Cardiac muscle cell (in vitro differentiated cells and primary cell): Measurements from ENCODE around the gene BLTP2. TPM values are rescaled to one million over a fixed set of nuclear protein-coding genes. Genes with fewer than 3 reads are reported as not detected.

Source experiments
- DNase-seq, 2 donors: peaks; one replicate each; pipeline versions ENCODE4 v3.0.0 to v3.0.0-alpha.2; 2010 to 2017; ENCODE audit warnings: low read depth in 1 of 2, low spot score in 1 of 2
- H3K27ac ChIP-seq: fragments of 200-600 bp; sonication (generic); 2 replicates; pipeline ENCODE4 v1.5.1; 2016
- H3K27me3 ChIP-seq: fragments of 200-600 bp; sonication (generic); 2 replicates; pipeline ENCODE4 v1.6.0; 2016; ENCODE audit warnings: control low read depth
- H3K36me3 ChIP-seq: fragments of 200-600 bp; sonication (generic); 2 replicates; pipeline ENCODE4 v1.5.1; 2016; ENCODE audit warnings: control low read depth
- H3K4me1 ChIP-seq: fragments of 200-600 bp; sonication (generic); 2 replicates; pipeline ENCODE4 v1.8.1; 2017; ENCODE audit warnings: low read depth, mild to moderate bottlenecking, mixed run types
- H3K4me3 ChIP-seq: fragments of 200-600 bp; sonication (generic); 2 replicates; pipeline ENCODE4 v1.5.1; 2016; ENCODE audit warnings: mild to moderate bottlenecking
- H3K9me3 ChIP-seq: fragments of 200-600 bp; sonication (generic); 2 replicates; pipeline ENCODE4 v1.5.1; 2017; ENCODE audit warnings: low read depth, mild to moderate bottlenecking, control low read depth
- polyA plus RNA-seq: library from polyadenylated mRNA; unstranded; fragments of >200 nt; fragmentation: Nextera tagmentation; extraction: Ambion mirVana; gene quantifications from 2 replicates; pipeline ENCODE4 v1.2.1, GENCODE V29; 2016
- total RNA-seq: library from RNA; depleted of rRNA; stranded (reverse); fragments of >200 nt; gene quantifications from 2 replicates; pipeline ENCODE4 v1.2.3, GENCODE V29; 2016
- TF ChIP-seq, protein P1 (sequence below): IDR thresholded peaks from 2 replicates; pipeline ENCODE4 v1.5.1; 2012; ENCODE audit warnings: low read depth, mild to moderate bottlenecking, low read length

BLTP2 gene
- total and polyA plus RNA-seq, 2 experiments from 2014 or later: 49.2 to 67.3 TPM

DNA sequence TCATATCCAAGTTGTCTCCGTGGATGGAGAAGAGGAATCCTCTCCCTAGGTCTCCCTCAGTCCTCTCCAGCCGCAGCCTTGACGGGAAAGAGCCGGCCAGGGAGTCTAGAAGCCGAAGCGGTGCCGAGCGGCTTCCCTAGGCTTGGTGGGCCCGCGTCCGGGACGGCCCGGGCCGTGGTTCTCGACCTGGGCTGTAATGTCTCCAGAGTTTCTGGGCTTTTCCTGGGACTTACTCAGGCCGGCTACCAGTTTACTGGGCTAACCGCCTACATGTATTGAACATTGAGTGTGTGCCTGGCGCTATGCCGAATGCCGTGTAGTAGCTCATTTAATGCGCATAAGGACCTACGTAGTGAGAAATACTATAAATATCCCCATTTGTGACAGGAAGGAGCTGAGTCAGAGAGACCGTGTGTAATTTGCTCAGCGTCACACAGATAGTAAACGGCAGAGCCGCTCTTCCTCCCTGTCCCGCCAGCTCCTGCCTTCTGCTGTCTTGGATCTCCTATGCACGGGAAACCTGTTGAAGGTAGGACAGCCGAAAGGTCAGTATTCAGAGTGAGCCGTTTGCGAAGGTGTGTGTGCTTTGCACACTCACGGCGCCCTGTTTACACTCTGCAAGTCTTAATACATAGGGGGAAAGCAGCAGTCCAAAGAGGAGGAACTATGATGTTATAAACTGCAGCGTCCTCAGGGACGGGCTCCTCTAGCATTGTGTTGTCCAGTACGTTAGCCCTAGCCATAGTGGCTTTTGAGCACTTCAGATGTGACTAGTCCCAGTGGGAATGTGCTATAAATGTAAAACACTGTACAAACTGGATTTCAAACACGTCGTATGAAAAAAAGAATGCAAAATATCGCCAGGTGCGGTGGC is 45.4 kb downstream of the BLTP2 start:
- H3K4me1 ChIP-seq: no peaks in the 10 kb centered on the region
- H3K27me3 ChIP-seq: no peaks in the 10 kb centered on the region
- H3K9me3 ChIP-seq: no peaks in the 10 kb centered on the region
- H3K27ac ChIP-seq: peak overlapping the region; percentile 27
- peak overlapping the region; percentile 46 for H3K4me3 ChIP-seq
- no peaks in the 10 kb centered on the region for H3K36me3 ChIP-seq
- peak in 1 of 2 donors; percentile 84 for DNase-seq
- TF ChIP-seq, protein P1, sequence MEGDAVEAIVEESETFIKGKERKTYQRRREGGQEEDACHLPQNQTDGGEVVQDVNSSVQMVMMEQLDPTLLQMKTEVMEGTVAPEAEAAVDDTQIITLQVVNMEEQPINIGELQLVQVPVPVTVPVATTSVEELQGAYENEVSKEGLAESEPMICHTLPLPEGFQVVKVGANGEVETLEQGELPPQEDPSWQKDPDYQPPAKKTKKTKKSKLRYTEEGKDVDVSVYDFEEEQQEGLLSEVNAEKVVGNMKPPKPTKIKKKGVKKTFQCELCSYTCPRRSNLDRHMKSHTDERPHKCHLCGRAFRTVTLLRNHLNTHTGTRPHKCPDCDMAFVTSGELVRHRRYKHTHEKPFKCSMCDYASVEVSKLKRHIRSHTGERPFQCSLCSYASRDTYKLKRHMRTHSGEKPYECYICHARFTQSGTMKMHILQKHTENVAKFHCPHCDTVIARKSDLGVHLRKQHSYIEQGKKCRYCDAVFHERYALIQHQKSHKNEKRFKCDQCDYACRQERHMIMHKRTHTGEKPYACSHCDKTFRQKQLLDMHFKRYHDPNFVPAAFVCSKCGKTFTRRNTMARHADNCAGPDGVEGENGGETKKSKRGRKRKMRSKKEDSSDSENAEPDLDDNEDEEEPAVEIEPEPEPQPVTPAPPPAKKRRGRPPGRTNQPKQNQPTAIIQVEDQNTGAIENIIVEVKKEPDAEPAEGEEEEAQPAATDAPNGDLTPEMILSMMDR: no peak

DNA sequence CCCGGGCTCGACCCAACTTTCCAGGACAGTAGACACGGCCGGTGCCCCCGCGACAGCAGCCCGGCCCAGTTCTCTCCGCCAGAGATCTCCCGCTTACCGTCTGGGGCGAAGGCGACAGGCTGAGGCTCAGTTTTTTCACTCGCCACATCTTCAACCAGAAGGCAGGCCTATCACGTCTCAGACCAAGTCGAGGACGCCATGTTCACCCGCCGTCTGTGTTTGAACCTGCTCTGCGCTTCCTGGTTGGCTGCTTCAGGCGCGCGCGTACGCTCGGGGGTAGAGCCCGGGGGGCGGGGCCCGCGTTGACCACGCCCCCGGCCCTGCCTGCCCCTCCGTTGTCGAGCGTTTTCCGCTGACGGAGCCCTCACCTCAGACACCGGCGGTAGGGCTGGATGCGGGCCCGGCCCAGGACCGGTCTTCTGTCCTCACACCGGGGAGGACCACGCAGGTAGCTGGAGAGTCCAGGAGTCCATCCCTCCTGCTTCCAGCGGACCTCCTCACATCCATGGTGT is 46.1 kb downstream of the BLTP2 start, which contains the start of gene SPAG5:
TSS of gene SPAG5 (minus strand) at position 227 of the 512 bp plus-strand sequence. CDS start at position 148, 79 bp downstream.
- no peaks in the 10 kb centered on the region for H3K9me3 ChIP-seq
- TF ChIP-seq, protein P1: no peak
- peak within 1 kb of the TSS; percentile 27 for H3K27ac ChIP-seq
- H3K4me3 ChIP-seq: peak within 1 kb of the TSS; percentile 46
- H3K27me3 ChIP-seq: no peaks in the 10 kb centered on the region
- H3K36me3 ChIP-seq: no peaks in the 10 kb centered on the region
- peak; percentile 93 to 96 for DNase-seq
- no peaks in the 10 kb centered on the region for H3K4me1 ChIP-seq

DNA sequence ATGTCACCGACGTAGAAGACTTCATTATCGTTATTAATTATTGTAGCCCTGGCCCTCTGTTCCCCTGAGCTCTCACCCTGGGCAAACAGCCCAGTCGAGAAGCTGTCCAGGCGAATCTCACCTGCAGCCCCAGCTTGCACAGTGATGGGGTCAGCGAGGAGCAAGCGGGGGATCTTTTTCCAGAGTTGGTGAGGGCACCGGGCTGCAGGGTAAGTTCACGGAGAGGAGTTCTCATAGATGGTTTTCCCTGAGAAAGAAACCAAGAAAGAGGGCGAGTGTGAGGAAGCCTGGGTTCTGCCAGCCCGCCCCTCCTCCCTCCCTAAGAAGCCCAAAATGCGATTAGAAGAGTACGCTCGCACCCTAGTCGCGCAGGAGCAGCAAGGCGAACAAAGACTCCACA is 46.6 kb downstream of the BLTP2 start:
- Histone ChIP-seq H3K4me3 (peak overlapping the region; percentile 46), H3K27me3 (no peaks in the 10 kb centered on the region), H3K27ac (no peak overlapping the region), H3K36me3 (no peaks in the 10 kb centered on the region), H3K4me1 (no peaks in the 10 kb centered on the region), H3K9me3 (no peaks in the 10 kb centered on the region)
- TF ChIP-seq, protein P1: no peak
- no peak for DNase-seq

DNA sequence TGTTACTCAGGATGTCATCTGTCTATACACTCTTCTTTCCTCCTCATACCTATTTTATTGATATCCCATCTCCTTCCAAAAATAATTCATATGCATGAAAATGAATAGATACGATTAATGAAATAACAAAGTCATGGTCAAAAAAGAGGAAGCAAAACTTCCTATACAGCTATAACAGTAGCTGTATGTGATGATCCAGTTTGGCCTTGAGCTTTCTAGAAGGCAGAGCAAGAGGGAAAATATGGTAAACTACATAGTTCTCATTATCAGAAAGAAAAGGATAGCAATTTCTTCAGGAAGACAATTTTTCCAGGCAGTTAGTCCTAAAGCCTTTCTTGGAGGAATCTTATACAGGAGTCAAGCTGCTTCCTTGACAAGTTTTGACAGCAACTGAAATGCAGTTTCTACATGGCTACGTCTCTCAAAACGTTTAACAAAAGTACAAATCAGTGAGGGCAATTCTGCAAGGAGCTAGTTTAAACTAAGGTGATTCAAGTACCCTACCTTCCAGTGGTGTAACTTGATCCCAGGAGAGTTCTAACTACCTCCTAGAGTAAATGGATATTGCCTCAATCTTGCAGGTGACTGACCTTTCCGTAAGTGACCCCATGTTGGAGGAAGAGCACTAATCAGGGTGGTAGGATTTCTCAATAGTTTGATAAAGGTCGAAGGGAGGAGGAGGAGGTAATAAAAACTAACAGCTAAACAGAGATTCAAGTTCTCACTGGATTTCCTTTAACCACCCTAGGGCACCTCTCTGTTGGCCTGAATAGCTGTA is 47.2 kb downstream of the BLTP2 start:
- Histone ChIP-seq H3K4me1 (no peaks in the 10 kb centered on the region), H3K27ac (no peak overlapping the region), H3K9me3 (no peaks in the 10 kb centered on the region), H3K27me3 (no peaks in the 10 kb centered on the region), H3K36me3 (no peaks in the 10 kb centered on the region), H3K4me3 (peak overlapping the region; percentile 46)
- no peak for DNase-seq
- TF ChIP-seq, protein P1: no peak

Other genes starting within 250 kb of the BLTP2 start
- 10.5 and 11.6 TPM in 2 replicates for gene SLC46A1, start 238.9 kb downstream of the BLTP2 start, total RNA-seq
- gene SLC46A1, start 238.9 kb downstream of the BLTP2 start, polyA plus RNA-seq: 5.6 and 8.4 TPM in 2 replicates
- gene SLC13A2, start 171.5 kb downstream of the BLTP2 start, total RNA-seq: not detected in 2 replicates
- not detected in 2 replicates for gene SLC13A2, start 171.5 kb downstream of the BLTP2 start, polyA plus RNA-seq
- 0.06 and 0.18 TPM in 2 replicates for gene FOXN1, start 138.8 kb downstream of the BLTP2 start, total RNA-seq
- not detected in 2 replicates for gene FOXN1, start 138.8 kb downstream of the BLTP2 start, polyA plus RNA-seq
- gene UNC119, start 92.5 kb downstream of the BLTP2 start, total RNA-seq: 124 and 125 TPM in 2 replicates
- gene UNC119, start 92.5 kb downstream of the BLTP2 start, polyA plus RNA-seq: 73.3 and 101 TPM in 2 replicates
- gene PIGS, start 73.6 kb downstream of the BLTP2 start, total RNA-seq: 107 and 114 TPM in 2 replicates
- gene PIGS, start 73.6 kb downstream of the BLTP2 start, polyA plus RNA-seq: 121 and 122 TPM in 2 replicates
- 183 and 334 TPM in 2 replicates for gene ALDOC, start 68.3 kb downstream of the BLTP2 start, total RNA-seq
- 112 and 177 TPM in 2 replicates for gene ALDOC, start 68.3 kb downstream of the BLTP2 start, polyA plus RNA-seq
- 9.8 and 52.7 TPM in 2 replicates for gene SPAG5, start 46.1 kb downstream of the BLTP2 start, total RNA-seq
- 27.0 and 84.6 TPM in 2 replicates for gene SPAG5, start 46.1 kb downstream of the BLTP2 start, polyA plus RNA-seq
- 7.3 and 16.2 TPM in 2 replicates for gene RSKR, start 31.0 kb downstream of the BLTP2 start, total RNA-seq
- gene RSKR, start 31.0 kb downstream of the BLTP2 start, polyA plus RNA-seq: 2.8 and 3.5 TPM in 2 replicates
- gene SDF2, start 16.7 kb upstream of the BLTP2 start, total RNA-seq: 26.1 and 33.9 TPM in 2 replicates
- 69.0 and 85.7 TPM in 2 replicates for gene SDF2, start 16.7 kb upstream of the BLTP2 start, polyA plus RNA-seq
- gene SUPT6H, start 17.0 kb upstream of the BLTP2 start, total RNA-seq: 33.5 and 67.8 TPM in 2 replicates
- 29.7 and 33.7 TPM in 2 replicates for gene SUPT6H, start 17.0 kb upstream of the BLTP2 start, polyA plus RNA-seq
- gene PROCA1, start 66.7 kb upstream of the BLTP2 start, total RNA-seq: 19.4 and 44.8 TPM in 2 replicates
- gene PROCA1, start 66.7 kb upstream of the BLTP2 start, polyA plus RNA-seq: 7.8 and 11.1 TPM in 2 replicates
- gene RAB34, start 72.7 kb upstream of the BLTP2 start, total RNA-seq: 256 and 276 TPM in 2 replicates
- 177 and 186 TPM in 2 replicates for gene RAB34, start 72.7 kb upstream of the BLTP2 start, polyA plus RNA-seq
- 332 and 489 TPM in 2 replicates for gene RPL23A, start 74.8 kb upstream of the BLTP2 start, total RNA-seq
- 944 and 1,028 TPM in 2 replicates for gene RPL23A, start 74.8 kb upstream of the BLTP2 start, polyA plus RNA-seq
- 3.0 and 7.8 TPM in 2 replicates for gene TLCD1, start 81.1 kb upstream of the BLTP2 start, total RNA-seq
- gene TLCD1, start 81.1 kb upstream of the BLTP2 start, polyA plus RNA-seq: 7.2 and 15.4 TPM in 2 replicates
- gene NEK8, start 83.6 kb upstream of the BLTP2 start, total RNA-seq: 5.0 and 7.7 TPM in 2 replicates
- 9.0 and 13.6 TPM in 2 replicates for gene NEK8, start 83.6 kb upstream of the BLTP2 start, polyA plus RNA-seq
- 53.8 and 57.8 TPM in 2 replicates for gene TRAF4, start 98.9 kb upstream of the BLTP2 start, total RNA-seq
- gene TRAF4, start 98.9 kb upstream of the BLTP2 start, polyA plus RNA-seq: 27.2 and 34.1 TPM in 2 replicates
- gene FAM222B, start 197.6 kb upstream of the BLTP2 start, total RNA-seq: 19.4 and 25.5 TPM in 2 replicates
- 30.3 and 34.1 TPM in 2 replicates for gene FAM222B, start 197.6 kb upstream of the BLTP2 start, polyA plus RNA-seq
- 32.3 and 44.3 TPM in 2 replicates for gene ERAL1, start 209.9 kb upstream of the BLTP2 start, total RNA-seq
- gene ERAL1, start 209.9 kb upstream of the BLTP2 start, polyA plus RNA-seq: 75.2 and 77.1 TPM in 2 replicates